Esophagus muscularis mucosa (tissue), 3 donors: ENCODE measurements around the gene PTPN12.

Source experiments
- CTCF ChIP-seq, 3 experiments: fragments of 200-600 bp in 2 of 3; fragments of 450-650 bp in 1 of 3; sonication (generic) in 2 of 3; IDR thresholded peaks; one replicate each; pipeline ENCODE4 v1.5.1; 2017 to 2019; ENCODE audit warnings: antibody characterized with exemption in 3 of 3, mild to moderate bottlenecking in 2 of 3, moderate library complexity in 1 of 3
- POLR2AphosphoS5 ChIP-seq, 2 donors: sonication (generic); formaldehyde crosslinking; IDR thresholded peaks; one replicate each; pipeline ENCODE4 v1.6.1; 2017; ENCODE audit warnings: antibody characterized with exemption in 2 of 2

GRCh38 chr7:77687747-77688144 is 150.7 kb downstream of the PTPN12 start:
- TF ChIP-seq CTCF (IDR thresholded peaks at IDR 0.05) (no peak), POLR2AphosphoS5 (IDR thresholded peaks at IDR 0.05) (no peak)
